Mesodermal cell (in vitro differentiated cells): ENCODE data around the gene NPAS3.

Experiments
- H3K27ac ChIP-seq: 2 replicates; pipeline ENCODE4 v1.7.0; 2013; ENCODE audit warnings: mild to moderate bottlenecking, low read depth, low read length, moderate library complexity; ENCODE audit not compliant: severe bottlenecking
- H3K36me3 ChIP-seq: 2 replicates; pipeline ENCODE4 v1.7.1; 2013; ENCODE audit warnings: mild to moderate bottlenecking, low read length, moderate library complexity; ENCODE audit not compliant: control insufficient read depth, insufficient read depth
- H3K4me1 ChIP-seq: one replicate; pipeline ENCODE4 v1.7.1; 2013; ENCODE audit warnings: mild to moderate bottlenecking, low read length; ENCODE audit not compliant: insufficient read depth, control insufficient read depth, poor library complexity, severe bottlenecking
- H3K4me3 ChIP-seq: 2 replicates; pipeline ENCODE4 v1.7.0; 2013; ENCODE audit warnings: low read length, control low read depth, mild to moderate bottlenecking; ENCODE audit not compliant: insufficient read depth, poor library complexity, severe bottlenecking; ENCODE audit errors: extremely low read depth
- H3K9me3 ChIP-seq: 2 replicates; pipeline ENCODE4 v1.7.1; 2013; ENCODE audit warnings: mild to moderate bottlenecking, low read length, moderate library complexity; ENCODE audit not compliant: control insufficient read depth
- WGBS, 2 experiments: methylation state at CpG; one replicate each; pipeline ENCODE4 v1.1.5; 2013; ENCODE audit warnings: missing lambda C conversion rate in 2 of 2; ENCODE audit not compliant: insufficient coverage in 2 of 2; 5-methylcytosine and 5-hydroxymethylcytosine counted together

NPAS3 gene

DNA sequence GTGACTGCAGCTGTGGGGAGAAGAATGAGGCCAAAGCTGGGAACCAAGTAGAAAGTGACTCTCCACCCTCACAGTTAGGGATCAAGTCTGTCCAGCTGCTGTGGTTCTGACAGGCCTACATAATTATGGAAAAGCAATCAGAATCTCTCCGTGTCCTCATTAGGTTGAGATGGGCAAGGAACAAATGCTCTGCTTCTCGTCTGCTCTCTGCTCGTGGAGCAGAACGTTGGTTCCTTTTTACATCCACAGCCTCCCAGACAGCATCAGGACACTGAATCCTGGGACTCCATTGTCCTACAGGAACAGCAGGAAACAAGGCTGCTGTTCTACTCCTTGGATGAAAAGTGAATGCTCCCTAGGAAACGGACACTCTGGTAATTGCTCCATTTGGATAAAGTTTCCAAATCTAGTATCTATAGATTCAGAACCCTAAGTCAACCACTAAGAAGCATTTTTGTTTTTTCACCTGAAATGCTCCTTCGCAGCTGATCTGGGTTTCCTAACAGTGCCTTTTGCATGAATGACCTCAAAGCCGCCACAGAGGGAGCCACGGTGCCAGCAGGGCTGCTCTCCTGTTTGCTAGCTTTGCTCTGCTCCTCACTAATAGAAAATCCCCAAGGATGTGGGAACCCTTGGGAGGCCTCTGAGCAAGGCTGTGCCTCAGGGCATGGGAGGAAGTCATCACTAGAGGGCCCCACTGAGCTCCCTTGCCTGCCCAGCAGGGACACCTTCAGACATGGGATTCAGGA lies 910.2 kb downstream of the NPAS3 start:
- H3K9me3 ChIP-seq = no peaks in the 10 kb centered on the region
- no peaks in the 10 kb centered on the region for H3K4me1 ChIP-seq
- no peaks in the 10 kb centered on the region for H3K36me3 ChIP-seq
- H3K4me3 ChIP-seq = no peak overlapping the region
- WGBS, 2 experiments = 48 to 52% methylated on average over 7 of the region's 8 CpGs
- no peak overlapping the region for H3K27ac ChIP-seq

DNA sequence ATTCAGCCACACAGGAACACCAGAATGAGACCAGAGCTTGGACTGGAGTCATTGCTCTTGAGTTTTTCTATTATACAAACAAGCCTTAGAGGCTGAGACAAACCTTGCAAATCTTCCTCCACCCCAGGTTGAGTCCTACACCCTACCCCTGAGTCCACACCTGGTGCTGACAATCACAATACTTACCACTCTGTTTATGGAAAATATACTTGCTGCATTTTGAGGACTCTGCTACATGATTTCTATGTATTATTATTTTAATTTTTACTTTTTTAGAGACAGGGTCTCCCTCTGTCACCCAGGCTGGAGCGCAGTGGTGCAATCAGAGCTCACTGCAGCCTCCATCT lies 910.7 kb downstream of the NPAS3 start:
- Histone ChIP-seq H3K36me3 (no peaks in the 10 kb centered on the region), H3K9me3 (no peaks in the 10 kb centered on the region), H3K4me1 (no peaks in the 10 kb centered on the region), H3K27ac (no peak overlapping the region), H3K4me3 (no peak overlapping the region)
- 86 to 92% methylated on average over 1 of the region's 1 CpG for WGBS, 2 experiments

DNA sequence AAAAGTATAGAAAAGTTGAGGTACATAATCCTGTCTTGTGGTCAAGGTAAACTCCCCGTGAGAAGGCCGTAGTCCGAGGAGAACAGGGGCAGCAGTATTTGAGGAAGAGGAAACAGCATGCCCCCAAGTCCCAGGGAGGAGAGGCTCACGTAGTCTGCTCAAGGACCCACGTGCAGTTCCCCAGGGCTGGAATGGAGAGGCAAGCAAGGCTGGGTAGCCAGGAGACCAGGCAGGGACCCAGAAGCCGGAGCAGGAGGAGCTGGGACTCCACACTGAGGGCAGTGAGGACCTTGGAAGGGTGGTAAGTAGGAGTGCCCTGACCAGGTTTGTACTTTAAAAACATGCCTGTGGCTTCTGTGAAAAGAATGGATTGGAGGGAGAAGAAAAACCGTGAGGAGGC lies 912.1 kb downstream of the NPAS3 start:
- 91 to 93% methylated on average over 7 of the region's 7 CpGs for WGBS, 2 experiments
- Histone ChIP-seq H3K4me3 (no peak overlapping the region), H3K9me3 (no peaks in the 10 kb centered on the region)

DNA sequence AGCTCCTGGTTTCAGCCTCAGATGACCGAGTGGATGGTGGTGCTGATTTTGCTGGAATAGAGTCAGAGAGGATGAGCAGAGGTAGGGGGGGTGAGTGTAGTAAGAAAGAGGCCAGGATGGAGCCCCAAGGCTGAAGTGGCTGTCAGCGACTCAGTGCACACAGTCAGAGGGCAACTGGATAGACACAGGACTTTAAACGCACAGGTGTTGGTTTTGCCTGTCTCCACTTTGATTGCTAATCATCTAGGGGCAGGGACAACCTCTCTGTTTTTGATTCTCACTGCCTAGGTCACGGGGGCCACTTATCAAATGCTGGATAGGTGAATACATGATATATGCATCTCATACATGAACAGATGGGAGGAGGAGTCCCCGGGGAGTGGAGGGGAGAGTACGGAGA lies 912.7 kb downstream of the NPAS3 start:
- no peaks in the 10 kb centered on the region for H3K36me3 ChIP-seq
- no peak overlapping the region for H3K27ac ChIP-seq
- H3K4me3 ChIP-seq = no peak overlapping the region
- H3K9me3 ChIP-seq = no peaks in the 10 kb centered on the region
- no peaks in the 10 kb centered on the region for H3K4me1 ChIP-seq
- 83 to 91% methylated on average over 5 to 6 of the region's 6 CpGs for WGBS, 2 experiments

More for the DNA sequence above, 912.1 kb downstream of the NPAS3 start:
- Histone ChIP-seq H3K4me1 (no peaks in the 10 kb centered on the region), H3K27ac (no peak overlapping the region), H3K36me3 (no peaks in the 10 kb centered on the region)

DNA sequence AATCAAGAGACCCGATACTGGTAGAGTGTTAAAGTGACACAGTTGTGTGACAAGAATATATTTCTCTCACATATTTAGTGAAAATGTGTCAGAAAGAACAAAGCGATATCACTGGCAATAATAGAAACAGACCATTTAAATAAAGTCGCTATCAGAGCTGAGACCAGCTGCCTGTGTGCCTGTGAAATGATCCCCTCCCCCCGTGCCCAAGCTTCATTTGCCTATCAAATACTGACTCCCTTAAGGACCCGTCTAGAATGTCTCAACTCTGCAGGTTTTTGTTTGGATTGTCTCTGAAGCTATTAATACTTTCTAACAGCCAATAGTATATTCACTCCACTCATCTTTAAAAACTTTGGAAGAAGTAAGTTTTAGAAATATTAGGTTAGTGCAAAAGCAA lies 913.3 kb downstream of the NPAS3 start:
- WGBS, 2 experiments = 0 to 20% methylated on average over 1 of the region's 5 CpGs
- Histone ChIP-seq H3K27ac (no peak overlapping the region), H3K9me3 (no peaks in the 10 kb centered on the region), H3K4me1 (no peaks in the 10 kb centered on the region), H3K4me3 (no peak overlapping the region), H3K36me3 (no peaks in the 10 kb centered on the region)
